ENCODE data around the gene DTD1.

DNA sequence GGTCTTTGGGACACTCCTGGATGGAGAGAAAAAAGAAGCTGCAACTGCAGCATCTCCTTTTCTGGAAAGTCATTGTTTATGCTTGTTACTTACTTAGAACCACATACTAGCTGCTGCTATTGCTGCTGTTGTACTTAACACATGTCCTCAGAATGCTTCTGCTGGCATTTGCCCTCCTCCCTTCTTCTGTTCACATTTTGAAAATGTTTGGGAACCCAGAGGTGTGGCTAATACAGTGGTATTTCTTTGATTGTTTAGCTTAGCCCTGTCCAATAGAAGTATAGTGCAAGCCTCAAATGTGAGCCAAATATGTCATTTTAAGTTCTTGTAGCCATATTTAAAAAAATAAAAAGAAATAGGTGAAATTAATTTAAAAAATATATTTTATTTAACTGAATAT, 8.4 kb downstream of the DTD1 start:
- TF ChIP-seq, protein P1, sequence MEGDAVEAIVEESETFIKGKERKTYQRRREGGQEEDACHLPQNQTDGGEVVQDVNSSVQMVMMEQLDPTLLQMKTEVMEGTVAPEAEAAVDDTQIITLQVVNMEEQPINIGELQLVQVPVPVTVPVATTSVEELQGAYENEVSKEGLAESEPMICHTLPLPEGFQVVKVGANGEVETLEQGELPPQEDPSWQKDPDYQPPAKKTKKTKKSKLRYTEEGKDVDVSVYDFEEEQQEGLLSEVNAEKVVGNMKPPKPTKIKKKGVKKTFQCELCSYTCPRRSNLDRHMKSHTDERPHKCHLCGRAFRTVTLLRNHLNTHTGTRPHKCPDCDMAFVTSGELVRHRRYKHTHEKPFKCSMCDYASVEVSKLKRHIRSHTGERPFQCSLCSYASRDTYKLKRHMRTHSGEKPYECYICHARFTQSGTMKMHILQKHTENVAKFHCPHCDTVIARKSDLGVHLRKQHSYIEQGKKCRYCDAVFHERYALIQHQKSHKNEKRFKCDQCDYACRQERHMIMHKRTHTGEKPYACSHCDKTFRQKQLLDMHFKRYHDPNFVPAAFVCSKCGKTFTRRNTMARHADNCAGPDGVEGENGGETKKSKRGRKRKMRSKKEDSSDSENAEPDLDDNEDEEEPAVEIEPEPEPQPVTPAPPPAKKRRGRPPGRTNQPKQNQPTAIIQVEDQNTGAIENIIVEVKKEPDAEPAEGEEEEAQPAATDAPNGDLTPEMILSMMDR (IDR thresholded peaks at IDR 0.05) = no peak
- TF ChIP-seq POLR2A (IDR thresholded peaks at IDR 0.05) = no peak

Measured in breast epithelium (tissue), 3 donors.